ENCODE measurements around the gene TSSK6. TPM values are rescaled to one million over a fixed set of nuclear protein-coding genes. Genes with fewer than 3 reads are reported as not detected.

Gene TSSK6
- total and polyA plus RNA-seq, 4 donors = 0.21 to 2.3 (median 1.1) TPM

DNA sequence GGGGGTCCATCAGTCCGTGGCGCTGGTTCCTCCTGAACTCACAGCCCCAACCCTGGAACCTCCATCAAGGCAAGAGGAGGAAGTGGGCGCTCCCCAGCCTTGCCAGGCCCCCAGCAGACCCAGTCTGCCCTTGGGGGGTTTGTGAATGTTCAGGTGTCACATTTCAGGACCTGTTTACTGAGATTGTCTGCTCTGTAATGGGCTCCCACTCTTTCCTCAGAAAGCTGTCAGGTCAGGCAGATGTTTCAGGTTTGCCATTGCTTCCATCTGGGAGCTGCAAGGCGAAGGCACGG is 29.4 kb downstream of the TSSK6 start:
- Histone ChIP-seq H3K9me3 (ENCODE audit: control insufficient read depth in 4 of 4, low read length in 3 of 4) (no peaks in the 10 kb centered on the region), H3K27ac (ENCODE audit: low read depth in 1 of 2, low read length in 2 of 2) (no peak overlapping the region), H3K4me3 (ENCODE audit: low read depth in 1 of 3, low read length in 3 of 3) (no peak overlapping the region), H3K36me3 (ENCODE audit: control insufficient read depth in 4 of 4, insufficient read depth in 3 of 4, low read depth in 1 of 4, low read length in 3 of 4) (peaks cover 0 to 4% (median 2%) of the 10 kb centered on the region in 4 donors), H3K27me3 (ENCODE audit: control insufficient read depth in 4 of 4, insufficient read depth in 4 of 4, low read length in 3 of 4) (no peaks in the 10 kb centered on the region), H3K4me1 (ENCODE audit: control insufficient read depth in 4 of 4, insufficient read depth in 4 of 4, low read length in 3 of 4) (peaks cover 14 to 46% (median 37%) of the 10 kb centered on the region in 4 donors), H3K9ac (ENCODE audit: low read depth in 1 of 2, low read length in 2 of 2) (no peak overlapping the region)
- 96% methylated on average over 5 of the region's 5 CpGs for WGBS
- TF ChIP-seq JUND (IDR thresholded peaks at IDR 0.05) = no peak
- TF ChIP-seq, protein P1, sequence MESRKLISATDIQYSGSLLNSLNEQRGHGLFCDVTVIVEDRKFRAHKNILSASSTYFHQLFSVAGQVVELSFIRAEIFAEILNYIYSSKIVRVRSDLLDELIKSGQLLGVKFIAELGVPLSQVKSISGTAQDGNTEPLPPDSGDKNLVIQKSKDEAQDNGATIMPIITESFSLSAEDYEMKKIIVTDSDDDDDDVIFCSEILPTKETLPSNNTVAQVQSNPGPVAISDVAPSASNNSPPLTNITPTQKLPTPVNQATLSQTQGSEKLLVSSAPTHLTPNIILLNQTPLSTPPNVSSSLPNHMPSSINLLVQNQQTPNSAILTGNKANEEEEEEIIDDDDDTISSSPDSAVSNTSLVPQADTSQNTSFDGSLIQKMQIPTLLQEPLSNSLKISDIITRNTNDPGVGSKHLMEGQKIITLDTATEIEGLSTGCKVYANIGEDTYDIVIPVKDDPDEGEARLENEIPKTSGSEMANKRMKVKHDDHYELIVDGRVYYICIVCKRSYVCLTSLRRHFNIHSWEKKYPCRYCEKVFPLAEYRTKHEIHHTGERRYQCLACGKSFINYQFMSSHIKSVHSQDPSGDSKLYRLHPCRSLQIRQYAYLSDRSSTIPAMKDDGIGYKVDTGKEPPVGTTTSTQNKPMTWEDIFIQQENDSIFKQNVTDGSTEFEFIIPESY (IDR thresholded peaks at IDR 0.05) = no peak
- no peak for TF ChIP-seq REST (IDR thresholded peaks at IDR 0.05)
- TF ChIP-seq NR2F2 (IDR thresholded peaks at IDR 0.05) = no peak
- TF ChIP-seq FOXA1 (IDR thresholded peaks at IDR 0.05) = no peak
- no peak for TF ChIP-seq EGR1 (IDR thresholded peaks at IDR 0.05; ENCODE audit: low read depth in 2 of 2)
- TF ChIP-seq, protein P2, sequence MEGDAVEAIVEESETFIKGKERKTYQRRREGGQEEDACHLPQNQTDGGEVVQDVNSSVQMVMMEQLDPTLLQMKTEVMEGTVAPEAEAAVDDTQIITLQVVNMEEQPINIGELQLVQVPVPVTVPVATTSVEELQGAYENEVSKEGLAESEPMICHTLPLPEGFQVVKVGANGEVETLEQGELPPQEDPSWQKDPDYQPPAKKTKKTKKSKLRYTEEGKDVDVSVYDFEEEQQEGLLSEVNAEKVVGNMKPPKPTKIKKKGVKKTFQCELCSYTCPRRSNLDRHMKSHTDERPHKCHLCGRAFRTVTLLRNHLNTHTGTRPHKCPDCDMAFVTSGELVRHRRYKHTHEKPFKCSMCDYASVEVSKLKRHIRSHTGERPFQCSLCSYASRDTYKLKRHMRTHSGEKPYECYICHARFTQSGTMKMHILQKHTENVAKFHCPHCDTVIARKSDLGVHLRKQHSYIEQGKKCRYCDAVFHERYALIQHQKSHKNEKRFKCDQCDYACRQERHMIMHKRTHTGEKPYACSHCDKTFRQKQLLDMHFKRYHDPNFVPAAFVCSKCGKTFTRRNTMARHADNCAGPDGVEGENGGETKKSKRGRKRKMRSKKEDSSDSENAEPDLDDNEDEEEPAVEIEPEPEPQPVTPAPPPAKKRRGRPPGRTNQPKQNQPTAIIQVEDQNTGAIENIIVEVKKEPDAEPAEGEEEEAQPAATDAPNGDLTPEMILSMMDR (IDR thresholded peaks at IDR 0.05; ENCODE audit: low read depth, low read length, missing input control) = no peak
- TF ChIP-seq HNF4G (IDR thresholded peaks at IDR 0.05) = no peak
- TF ChIP-seq TAF1 (conservative IDR thresholded peaks at IDR 0.05) = no peak
- DNase-seq (ENCODE audit: low spot score) = no peak

DNA sequence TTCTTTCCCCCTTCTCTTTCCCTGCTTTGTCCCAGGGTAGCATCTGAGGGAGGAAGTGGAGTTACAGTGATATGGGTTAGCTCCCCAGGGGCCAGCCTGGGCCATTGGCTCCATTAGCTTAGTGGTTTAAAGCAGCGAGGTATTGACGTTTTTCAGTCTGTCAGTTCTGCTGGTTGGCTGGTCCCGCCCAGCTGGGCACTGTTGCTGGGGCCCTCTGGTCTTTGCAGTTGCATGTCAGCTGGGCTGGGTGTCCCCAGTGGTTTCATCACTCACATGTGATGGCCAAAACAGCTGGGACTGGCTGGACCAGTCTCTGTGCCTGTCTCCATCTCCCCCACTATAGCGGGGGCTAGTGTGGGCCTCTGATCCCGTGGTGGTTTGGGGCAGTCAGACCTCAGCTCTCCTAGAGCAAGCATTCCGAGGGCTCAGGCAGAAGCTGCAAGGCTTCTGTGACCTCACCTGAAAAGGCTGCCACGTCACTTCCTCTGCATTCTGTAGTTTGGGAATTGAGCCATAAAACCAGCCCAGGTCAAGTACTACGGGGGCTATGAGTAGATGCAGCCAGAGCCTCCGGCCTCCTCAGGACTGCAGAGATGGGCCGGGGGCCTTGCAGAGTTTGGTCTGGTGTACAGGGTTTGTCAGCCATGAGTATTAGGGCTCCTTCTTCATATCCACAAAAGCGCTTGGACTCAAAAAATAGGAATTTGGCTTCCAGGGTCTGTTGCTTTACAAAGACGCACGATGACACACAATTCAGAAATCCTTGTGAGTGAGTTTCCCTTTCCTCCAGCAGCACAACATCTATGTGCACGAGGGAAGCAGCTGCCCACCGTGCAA is 30.0 kb downstream of the TSSK6 start:
- Histone ChIP-seq H3K36me3 (ENCODE audit: control insufficient read depth in 4 of 4, insufficient read depth in 3 of 4, low read depth in 1 of 4, low read length in 3 of 4) (peaks cover 0 to 4% (median 2%) of the 10 kb centered on the region in 4 donors), H3K4me1 (ENCODE audit: control insufficient read depth in 4 of 4, insufficient read depth in 4 of 4, low read length in 3 of 4) (peaks cover 14 to 43% (median 36%) of the 10 kb centered on the region in 4 donors), H3K9ac (ENCODE audit: low read depth in 1 of 2, low read length in 2 of 2) (no peak overlapping the region), H3K27me3 (ENCODE audit: control insufficient read depth in 4 of 4, insufficient read depth in 4 of 4, low read length in 3 of 4) (no peaks in the 10 kb centered on the region), H3K27ac (ENCODE audit: low read depth in 1 of 2, low read length in 2 of 2) (no peak overlapping the region), H3K9me3 (ENCODE audit: control insufficient read depth in 4 of 4, low read length in 3 of 4) (no peaks in the 10 kb centered on the region), H3K4me3 (ENCODE audit: low read depth in 1 of 3, low read length in 3 of 3) (no peak overlapping the region)
- TF ChIP-seq FOXA1 (IDR thresholded peaks at IDR 0.05) (no peak), TAF1 (conservative IDR thresholded peaks at IDR 0.05) (no peak), ATF3 (IDR thresholded peaks at IDR 0.05) (no peak), RAD21 (IDR thresholded peaks at IDR 0.05) (no peak), HNF4G (IDR thresholded peaks at IDR 0.05) (no peak), JUND (IDR thresholded peaks at IDR 0.05) (no peak), HNF4A (conservative IDR thresholded peaks at IDR 0.05) (no peak), RXRA (IDR thresholded peaks at IDR 0.05) (no peak)
- DNase-seq (ENCODE audit: low spot score) = no peak
- WGBS = 87% methylated on average over 15 of the region's 15 CpGs

All from liver (tissue), 9 donors.